ENCODE data around the gene CABP7.
A peak's percentile ranks its signal among the peaks of the same experiment; 100 is the strongest.

The CABP7 gene

DNA sequence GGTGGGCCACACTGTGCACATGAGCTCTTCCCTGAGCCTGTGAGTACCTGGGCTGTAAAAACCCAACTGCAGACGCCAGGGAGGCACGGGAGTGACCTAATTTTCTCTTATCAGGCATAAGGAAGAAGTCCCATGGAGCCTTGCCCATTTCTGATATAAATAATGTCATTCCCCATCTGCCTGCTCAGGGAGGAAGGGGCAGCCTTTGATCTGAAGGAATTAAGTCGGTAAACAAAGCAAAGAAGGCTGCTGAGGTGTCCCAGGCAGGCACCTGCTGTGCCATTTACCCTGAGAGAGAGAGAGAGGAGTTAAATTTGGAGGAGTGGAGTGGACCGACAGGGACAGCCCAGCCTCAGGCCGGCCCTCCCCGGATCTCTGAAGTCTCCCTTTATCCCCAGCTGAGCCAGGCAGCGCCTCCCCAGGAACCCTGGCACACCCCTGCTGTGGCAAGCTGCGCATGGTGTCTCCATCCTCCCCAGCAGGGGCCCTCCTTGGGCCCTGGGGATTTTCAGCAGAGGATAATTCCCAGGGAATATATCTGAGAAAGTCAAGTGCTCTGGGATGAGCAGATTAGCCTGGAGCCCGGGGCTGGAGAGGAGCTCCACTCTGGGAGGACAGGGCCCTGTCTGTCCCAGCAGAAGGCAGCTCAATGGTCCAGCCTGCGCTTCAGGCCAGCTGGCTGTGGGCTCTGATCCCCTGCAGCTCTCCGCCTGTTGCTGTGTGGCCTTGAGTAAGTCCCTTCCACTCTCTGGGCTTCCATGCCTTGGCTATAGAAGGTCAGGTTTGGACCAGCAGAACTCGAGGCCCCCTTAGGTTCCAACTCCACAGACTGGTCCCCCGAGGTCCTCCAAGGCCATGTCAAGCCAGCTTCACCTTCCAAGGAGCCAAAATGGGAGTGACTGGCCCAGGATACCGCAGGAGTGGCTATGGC is 17.5 kb upstream of the CABP7 start:
- no peak for DNase-seq

DNA sequence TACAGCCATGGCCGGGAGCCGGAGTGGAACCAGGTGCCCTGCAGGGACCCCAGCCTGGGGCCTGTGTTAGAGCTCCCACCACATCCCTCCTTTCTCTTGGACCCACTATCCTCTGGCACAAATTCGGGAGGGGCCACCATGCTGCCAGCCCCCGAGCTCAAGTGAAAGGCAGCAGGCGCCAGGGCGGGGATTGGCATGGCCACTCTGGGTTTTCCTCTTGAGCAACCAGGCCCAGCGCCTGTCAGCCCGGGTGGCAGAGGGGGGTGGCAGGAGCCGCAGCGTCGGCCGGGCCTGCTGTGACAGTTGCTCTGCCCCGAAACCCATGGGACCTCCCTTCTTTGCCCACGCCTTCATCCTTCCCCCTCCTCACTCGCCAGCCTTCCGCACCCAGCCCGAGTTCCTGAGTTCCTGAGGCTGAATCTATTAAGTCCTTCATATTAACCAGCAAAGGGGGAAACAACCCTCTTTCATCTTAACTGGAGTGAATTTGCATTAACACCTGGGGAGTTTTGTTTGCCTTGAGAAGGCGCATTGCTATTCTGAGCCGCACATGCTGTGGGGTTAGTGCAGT is 16.8 kb upstream of the CABP7 start:
- no peak for DNase-seq

DNA sequence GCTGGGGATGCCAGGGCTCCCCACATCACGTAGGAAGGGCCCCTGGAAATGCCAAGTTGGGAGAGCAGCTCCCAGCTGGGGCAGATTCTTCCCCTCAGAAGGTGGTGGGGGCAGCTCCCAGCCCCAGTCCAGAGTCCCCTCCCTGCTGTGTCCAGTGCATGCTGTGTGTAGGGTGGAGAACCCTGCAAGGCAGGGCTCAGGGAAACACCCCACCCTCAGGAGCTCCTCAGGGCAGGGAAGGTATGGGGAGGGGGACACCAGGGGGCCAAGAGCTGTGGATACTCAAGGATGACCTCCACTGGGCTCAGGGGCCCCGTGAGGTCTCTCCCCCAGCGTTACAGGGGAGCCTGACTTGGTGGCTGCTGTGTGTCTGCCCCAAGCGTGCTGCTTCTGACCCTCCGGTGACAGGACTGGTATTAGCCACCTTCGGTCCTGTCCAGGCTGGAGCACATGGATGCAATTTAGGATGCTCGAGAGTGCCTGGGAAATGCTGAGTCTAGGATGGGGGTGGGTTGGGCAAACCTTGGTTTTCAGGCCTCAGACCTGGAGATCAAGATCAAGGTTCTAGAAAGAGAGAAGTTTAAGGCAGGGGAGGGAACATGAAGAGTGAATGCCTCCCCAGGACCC is 16.1 kb upstream of the CABP7 start:
- no peak for DNase-seq

DNA sequence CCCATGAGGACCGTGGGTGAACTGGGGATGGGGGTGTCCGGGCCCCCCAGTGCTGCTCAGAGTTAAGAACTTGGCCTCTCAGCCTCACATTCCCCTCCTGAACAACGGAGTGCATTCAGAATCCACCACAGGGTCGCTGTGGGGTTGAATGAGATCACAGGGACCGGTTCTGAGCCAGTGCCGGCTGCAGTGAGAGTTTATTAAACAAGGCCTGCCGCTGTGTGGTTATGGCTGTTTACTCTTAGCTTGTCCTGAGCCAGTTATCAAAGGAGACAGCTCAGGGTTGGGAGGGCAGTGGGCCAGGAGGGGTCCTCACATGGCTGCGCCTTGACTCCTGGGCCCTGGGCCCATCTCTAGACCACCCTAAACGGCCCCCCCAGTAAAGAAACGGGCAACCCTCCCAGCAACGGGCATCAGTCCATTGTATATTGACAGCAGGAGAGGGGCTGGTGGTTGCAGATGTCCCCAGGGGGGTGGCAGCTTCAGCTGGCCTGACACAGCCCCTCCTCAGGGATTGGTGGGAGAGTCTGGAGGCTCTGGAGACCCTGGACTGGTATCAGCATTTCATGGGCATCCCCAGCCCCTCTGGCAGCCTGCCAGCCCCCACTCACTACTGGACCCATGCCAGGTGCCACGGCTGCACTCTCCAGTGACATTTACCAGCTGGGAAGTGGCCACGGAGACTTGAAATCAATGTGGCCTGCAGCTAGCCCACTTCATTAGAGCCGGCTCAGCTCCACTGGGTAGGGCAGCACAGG is 15.1 kb upstream of the CABP7 start:
- no peak for DNase-seq

DNA sequence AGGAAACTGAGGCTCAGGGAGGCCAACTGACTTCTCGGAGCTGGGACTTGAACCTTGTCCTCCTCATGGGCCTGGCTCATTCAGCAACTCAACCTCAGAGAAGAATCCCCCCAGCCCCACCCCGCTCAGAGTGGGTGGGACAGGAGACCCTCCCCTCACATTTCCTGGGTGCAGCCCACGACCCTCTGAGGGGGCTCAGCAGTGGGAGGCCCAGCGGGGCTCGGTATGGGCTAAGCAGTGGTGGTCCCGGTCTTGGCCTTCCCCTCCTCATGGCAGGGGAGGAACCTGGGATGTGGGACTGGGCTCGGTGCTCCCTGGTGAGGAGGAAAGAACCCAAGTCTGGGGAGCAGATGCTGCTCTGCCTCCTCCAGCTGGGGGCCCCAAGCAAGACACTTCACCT is 14.2 kb upstream of the CABP7 start:
- no peak for DNase-seq

DNA sequence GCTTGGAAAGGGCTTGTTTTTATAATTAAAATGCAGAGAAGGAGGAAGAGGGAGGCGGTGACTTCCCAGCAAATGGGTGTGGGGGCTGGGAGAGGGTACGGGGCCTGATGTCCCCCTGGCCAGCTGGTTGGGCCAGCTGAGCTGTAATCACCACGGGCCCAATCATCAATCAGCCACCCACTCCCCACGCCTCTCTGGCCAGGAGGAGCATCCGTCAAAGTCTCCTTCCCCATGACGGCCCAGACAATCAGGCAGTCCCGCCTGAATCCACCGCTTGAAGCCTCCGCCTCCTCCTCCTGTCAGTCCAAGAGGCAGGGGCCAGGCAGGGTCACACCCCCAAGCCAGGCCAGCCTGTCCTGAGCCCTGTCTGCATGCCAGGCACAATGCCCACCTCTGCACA is 13.3 kb upstream of the CABP7 start:
- DNase-seq = no peak

DNA sequence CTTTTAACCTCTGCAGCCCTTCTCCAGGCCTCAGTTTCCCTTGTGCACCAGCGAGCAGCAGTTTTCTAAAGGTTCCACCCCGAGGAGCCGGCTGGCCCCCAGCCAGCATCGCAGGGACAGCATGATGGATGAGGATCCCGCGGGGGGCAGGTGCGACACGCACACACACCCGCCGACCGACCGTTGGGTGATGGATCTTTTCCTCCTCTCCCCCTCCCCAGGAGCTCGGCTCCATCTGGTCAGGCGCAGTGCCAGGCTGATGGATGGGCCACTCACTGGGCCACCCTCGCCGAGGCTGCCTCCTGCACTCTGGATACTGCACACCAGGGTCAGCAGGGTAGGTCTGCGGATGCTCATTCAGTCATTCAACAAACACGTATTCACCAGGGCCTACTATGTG is 12.8 kb upstream of the CABP7 start:
- no peak for DNase-seq

DNA sequence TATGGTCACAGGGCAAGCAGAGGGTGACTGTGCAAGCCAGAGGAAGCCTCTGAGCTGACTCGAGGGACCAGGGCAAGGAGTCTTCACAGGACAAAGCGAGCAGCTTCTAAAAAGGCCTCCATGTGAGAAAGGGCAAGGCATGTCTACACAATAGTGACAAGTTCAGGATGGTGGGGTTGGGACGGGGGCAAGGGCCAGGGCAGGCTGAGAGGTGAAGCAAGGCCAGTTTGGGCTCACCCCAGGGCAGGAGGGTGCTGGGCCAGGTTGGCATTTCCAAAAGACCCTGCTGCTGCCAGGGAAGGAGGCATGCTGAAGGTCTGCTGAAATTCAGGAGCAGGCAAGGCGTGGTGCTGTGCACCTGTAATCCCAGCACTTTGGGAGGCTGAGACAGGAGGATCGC is 12.3 kb upstream of the CABP7 start:
- DNase-seq = no peak

DNA sequence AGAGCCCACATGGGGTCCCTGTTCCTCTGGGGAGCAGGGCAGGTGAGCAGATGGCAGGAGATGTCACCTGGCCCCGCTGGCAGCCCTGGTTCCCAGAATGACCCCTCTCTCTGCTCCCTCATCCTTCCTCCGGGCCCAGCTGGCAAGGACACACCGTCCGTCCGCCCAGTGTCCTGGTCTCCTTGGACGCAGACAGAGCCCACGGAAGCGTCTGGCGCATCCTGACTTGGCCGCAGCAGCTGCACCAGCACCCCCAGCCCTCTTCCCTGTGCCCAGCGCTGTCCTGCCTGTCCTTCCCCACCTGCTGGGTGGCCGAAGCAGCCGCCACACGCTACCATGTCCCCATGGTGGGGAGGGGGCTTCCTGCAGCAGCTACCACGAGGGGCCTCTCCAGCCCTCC is 9.6 kb upstream of the CABP7 start:
- DNase-seq = no peak

DNA sequence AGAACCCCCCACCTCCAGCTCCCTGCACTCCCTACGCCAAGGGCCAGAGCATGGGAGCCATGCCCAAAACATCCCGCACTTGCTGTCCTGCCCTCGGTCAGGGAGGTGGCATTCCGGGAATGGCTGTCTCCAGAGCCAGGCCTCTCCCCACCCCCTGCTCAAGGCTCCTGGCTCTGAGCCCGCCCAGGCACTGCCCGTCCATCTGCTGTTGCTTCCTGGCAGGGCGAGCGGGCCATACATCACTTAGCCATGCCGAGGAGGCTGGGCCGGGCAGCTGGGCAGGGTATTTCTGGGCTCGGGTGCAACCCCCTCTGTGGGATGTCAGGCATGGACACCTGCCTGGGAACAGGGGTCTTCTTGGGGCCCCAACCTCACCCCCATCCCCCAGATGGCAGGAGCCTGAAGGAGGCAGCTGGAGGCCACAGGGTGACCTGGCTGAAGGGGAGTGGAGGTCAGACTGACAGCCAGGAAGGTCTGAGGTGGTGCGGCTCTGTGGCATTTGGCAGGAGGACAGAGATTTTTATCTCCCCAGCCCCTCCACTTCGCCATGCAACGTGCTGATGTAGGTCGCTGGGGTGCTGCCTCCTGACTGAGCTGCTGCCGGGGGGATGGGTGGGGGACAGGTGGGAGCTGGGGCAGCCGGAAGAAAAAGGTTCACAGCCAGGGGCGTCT is 8.7 kb upstream of the CABP7 start:
- DNase-seq = no peak

DNA sequence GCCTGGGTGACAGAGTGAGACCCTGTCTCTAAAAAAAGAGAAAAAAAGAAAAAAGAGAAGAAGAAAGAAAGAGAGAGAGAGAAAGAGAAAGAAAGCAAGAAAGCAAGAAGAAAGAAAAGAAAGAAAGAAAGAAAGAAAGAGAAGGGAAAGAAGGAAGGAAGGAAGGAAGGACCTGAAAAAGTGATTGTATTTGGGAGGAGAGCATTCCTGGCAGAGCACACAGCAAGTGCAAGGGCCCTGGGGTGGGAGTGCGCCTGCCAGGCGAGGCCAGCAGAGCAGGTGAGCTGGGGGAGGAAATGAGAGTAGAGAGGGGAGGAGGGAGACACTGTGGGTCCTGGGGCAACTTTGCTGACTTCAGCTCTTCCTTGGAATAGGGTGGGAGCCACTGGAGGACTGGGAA is 7.7 kb upstream of the CABP7 start:
- no peak for DNase-seq

DNA sequence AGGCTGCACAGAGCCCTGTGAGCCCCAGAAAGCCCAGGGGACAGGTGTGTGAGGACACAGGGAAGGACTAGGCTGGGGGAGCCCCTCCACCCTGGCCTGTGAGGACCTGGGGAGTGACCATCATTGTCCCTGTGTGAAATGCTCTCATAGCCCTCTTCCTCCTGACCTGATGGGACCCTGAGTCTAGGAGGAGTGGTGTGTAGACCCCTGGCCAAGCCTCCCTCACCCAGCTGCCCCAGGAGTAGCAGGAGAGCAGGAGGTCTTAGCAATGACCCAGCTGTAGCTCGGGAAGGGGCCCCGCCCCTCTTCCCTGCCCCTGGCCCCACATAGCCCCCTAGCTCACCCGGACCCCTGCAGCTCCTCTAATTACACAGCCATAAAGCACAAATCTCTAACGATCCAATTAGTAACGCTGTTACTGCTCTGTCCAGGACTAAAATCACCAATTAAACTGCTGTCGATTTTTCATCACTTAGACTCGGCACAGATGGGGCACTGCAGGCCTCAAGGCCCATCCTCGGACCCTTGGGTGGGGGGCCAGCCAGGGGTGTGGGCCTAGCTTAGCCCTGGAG is 6.6 kb upstream of the CABP7 start:
- DNase-seq = no peak

DNA sequence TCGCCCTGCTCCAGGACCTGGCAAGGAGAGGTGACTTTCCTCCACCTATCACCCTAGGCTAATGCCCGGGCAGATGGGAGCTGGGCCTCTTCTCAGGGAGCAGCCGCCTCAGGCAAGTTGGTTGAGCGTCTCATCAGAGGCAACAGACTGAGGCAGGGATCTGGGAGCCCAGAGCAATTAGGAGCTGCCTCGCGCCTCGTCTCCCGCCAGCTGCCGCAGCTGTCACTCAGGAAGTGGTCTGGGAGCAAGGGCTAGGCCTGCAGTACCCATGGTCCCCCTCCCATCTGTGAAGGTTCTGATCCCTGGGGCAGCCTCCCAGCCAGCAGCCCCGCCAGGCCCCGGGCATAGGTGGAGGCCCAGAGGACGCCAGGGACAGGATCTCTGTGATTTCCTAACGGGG is 4.6 kb upstream of the CABP7 start:
- DNase-seq = no peak

DNA sequence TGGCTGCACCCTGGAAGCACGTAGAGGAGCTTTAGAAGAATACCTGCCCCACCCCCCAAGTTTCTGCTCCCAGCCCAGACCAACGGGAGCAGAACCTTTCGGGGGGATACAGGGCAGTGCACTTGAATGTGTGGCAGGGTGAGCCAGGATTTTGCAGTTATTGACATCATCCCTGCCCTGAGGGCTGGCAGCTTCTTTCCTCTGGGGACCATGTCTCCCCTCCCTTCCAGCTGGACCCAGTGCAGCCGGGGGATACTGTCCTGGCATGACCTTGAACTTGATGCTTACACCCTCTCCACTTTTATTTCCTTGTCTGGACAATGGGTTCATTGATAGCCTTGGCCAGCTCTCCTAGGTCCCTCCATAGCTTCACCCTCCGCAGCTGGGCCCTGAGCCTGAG is 4.1 kb upstream of the CABP7 start:
- DNase-seq = no peak

DNA sequence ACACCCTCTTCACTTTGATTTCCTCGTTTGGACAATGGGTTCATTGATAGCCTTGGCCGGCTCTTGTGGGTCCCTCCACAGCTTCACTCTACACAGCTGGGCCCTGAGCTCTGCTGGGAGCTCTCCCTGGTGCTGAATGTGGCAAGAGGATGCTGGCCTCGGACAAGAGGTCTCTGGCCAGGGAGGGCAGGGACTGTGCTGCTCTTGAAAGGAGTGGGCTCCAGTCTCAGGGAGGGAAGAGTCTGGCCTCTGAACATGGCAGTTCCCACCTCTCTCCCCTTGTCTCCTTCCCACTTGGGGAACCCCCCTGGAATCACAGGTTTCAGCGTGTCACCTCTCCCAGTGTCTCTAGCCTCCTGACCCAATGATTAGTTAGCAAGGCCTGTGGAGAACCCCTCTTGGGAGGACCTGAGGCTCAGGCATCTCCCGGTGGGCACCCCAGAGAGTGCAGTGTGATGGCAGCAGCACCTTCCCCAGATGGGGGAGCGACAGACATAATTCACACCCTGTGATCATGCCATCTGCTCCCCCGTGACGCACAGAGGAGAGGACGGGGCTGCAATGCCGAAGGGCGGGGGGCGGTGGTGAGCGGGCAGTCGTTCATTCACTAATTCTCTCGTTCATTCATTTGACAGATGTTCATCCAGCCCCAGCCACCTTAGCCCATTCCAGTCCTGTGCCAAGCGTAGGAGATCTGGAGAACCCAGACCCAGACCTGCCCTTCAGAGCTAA is 2.8 kb upstream of the CABP7 start:
- peak; percentile 10 for DNase-seq

DNA sequence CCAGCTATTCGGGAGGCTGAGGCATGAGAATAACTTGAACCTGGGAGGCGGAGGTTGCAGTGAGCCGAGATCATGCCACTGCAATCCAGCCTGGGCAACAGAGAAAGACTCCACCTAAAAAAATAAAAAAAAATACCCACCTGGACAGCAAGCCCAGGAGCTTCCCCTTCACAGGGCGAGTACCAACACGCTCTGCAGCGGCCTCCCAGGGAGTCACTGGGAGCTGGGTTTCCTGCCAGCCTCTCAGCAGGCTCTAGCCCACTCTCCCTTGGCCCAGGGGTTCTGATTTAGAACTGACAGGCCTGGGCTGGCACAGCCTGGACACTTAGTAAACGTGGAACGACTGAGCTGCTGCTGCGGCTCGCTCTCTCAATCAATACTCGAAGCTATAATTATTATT is 2.0 kb upstream of the CABP7 start:
- no peak for DNase-seq

DNA sequence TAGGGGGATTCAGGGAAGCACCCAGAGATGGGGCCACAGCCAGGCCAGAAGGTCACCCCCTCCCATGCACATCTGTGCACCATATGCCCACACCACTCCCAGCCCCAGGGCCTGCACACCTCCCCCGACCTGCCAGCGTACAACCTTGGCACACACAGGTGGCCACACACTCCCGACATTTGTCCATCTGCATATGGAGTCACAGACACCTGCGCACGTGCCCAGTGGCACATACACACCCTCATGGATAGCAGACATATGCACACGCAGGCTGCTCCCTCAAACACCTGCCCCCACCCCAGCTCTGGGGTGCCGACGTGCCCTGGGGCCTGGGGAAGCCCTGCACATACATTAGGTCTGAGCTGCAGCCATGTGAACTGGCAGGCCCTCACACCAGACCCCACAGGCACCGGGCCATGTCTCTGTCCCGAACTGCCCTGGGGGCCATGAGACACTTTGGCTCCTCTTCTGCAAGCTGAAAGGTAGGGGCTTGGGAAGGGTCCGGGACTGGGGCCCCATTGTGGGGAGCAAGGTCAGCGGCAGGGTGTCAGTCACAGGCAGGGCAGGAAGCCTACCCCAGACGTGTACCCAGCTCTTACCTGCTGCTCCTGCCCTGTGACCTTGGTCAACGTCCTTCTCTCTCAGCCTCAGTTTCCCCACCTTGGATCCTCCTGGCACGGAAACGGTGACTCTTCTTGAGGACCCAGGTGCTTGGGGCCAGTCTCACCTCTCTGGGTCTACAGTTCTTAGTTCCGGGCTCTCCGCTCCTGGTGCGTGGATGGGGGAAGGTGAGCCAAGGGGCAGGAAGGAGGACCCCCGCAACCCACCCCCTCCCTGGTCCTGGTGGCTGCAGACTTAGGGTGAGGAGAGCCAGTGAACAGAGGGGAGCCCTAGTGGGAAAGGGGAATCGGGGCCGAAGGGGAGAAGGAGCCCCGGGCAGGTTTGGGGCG is 579 bp upstream of the CABP7 start:
- no peak for DNase-seq

DNA sequence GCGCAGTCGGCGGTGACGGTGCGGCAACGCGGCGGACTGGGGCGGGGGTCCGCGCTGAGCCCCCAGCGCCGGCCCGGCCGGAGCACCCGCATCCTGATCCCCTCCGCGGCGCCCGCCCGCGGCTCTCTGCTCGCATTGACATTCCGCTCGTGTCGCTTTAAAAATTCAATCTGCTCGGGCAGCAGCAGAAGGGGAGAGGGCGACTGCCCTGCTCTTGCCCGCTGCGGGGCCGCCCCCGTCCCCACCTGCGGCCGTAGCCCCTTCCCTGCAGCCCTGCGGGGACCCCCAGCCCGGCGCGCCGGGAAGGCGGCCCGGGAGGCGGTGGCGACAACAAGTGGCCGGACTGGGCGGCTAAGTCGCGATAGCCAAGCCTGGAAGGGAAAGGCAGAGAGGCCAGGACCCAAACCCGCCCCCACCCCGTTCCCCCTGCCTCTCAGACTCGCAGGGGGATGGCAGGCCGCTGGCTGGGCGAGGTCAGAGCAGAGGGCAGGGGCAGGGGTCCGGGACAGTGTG is 1.1 kb downstream of the CABP7 start:
- DNase-seq = no peak

DNA sequence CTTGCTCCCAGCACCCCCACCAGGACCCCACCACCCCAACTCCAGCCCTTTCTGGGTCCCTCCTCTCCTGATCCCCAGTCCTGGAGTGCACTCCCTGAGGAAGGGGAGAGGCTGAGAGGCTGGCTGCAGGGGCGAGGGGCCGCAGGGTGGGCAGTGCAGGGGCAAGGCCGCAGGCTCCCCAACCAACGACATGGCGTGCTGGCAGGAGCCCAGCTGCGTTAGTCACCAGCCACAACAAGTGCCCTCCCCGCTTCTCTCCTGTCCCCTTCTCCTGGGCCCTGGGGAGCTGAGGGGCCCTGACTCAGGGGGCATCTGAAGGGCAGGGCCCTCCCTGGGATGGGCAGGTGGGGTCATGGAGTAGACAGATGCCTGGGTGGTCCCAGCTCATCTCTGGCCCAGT is 2.3 kb downstream of the CABP7 start:
- no peak for DNase-seq

DNA sequence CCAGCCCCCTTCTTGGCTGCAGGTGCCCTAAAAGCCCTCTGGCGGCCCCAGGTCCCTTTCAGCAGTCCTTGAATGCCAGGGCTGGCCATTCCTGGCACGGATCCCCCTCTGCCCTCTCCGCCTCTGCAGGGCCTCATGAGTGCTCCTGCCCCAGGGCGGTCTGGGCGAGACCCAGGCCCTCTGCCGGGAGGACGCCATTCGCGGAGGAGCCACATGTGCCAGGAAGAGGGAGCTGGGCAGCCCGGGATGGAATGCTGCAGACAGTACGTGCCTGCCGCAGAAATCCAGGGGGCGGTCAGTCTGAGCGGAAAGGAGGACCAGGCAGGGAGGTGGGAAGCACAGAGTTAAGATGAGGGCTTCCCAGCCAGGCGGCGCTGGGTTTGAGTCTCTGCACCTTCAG is 2.8 kb downstream of the CABP7 start:
- no peak for DNase-seq
